Stimulated activated CD8-positive, alpha-beta memory T cell treated with anti-CD3 and anti-CD28 coated beads, Interleukin-7, amount 100 ng/mL, for 24 hours (primary cell): ENCODE results near the gene PRSS21.

ENCODE experiments used
- DNase-seq: peaks from one replicate; pipeline ENCODE4 v3.0.0-alpha.2; 2020; ENCODE audit warnings: low read depth

Gene PRSS21

GRCh38 chr16:2825906-2826305 is 8.9 kb downstream of the PRSS21 start:
- DNase-seq: no peak

- DNase-seq: no peak
Observed at GRCh38 chr16:2826591-2827373, 9.7 kb downstream of the PRSS21 start.

GRCh38 chr16:2827374-2827791 is 10.3 kb downstream of the PRSS21 start:
- no peak for DNase-seq

GRCh38 chr16:2827831-2828520 is 10.9 kb downstream of the PRSS21 start:
- DNase-seq: no peak

GRCh38 chr16:2828521-2828840 is 11.4 kb downstream of the PRSS21 start:
- DNase-seq: no peak

- DNase-seq: no peak
Observed at GRCh38 chr16:2828876-2829430, 11.9 kb downstream of the PRSS21 start.

GRCh38 chr16:2829501-2830354 is 12.7 kb downstream of the PRSS21 start, which contains the start of gene ZG16B:
TSS of gene ZG16B (plus strand) at chr16:2830303. CDS start at chr16:2830442, 139 bp downstream.
- no peak for DNase-seq

- no peak for DNase-seq
Observed at GRCh38 chr16:2830355-2830695, 13.3 kb downstream of the PRSS21 start.

GRCh38 chr16:2831203-2831602 is 14.2 kb downstream of the PRSS21 start:
- no peak for DNase-seq

- no peak for DNase-seq
Observed at GRCh38 chr16:2833776-2834175, 16.7 kb downstream of the PRSS21 start.

GRCh38 chr16:2834968-2835367 is 17.9 kb downstream of the PRSS21 start:
- no peak for DNase-seq

GRCh38 chr16:2835638-2836493 is 18.8 kb downstream of the PRSS21 start:
- DNase-seq: no peak

GRCh38 chr16:2836646-2837508 is 19.8 kb downstream of the PRSS21 start:
- DNase-seq: no peak

- DNase-seq: peak; percentile 28
Observed at GRCh38 chr16:2838928-2839327, 21.9 kb downstream of the PRSS21 start.

GRCh38 chr16:2839650-2840450 is 22.8 kb downstream of the PRSS21 start:
- no peak for DNase-seq

GRCh38 chr16:2840914-2841313 is 23.9 kb downstream of the PRSS21 start:
- DNase-seq: no peak

GRCh38 chr16:2841606-2842339 is 24.7 kb downstream of the PRSS21 start:
- no peak for DNase-seq

- peak; percentile 74 for DNase-seq
Observed at GRCh38 chr16:2842340-2843000, 25.4 kb downstream of the PRSS21 start.
